Kidney capillary endothelial cell (primary cell): ENCODE data around the gene DARS2.
"Not testable (repeated sequence)": the region's sequence is repeated elsewhere in the genome, so short reads cannot be mapped to it uniquely, and the experiment has no call there.

ENCODE experiments used
- DNase-seq: peaks from one replicate; pipeline ENCODE4 v3.0.0-alpha.2; 2018; ENCODE audit warnings: low spot score

Gene DARS2

DNA sequence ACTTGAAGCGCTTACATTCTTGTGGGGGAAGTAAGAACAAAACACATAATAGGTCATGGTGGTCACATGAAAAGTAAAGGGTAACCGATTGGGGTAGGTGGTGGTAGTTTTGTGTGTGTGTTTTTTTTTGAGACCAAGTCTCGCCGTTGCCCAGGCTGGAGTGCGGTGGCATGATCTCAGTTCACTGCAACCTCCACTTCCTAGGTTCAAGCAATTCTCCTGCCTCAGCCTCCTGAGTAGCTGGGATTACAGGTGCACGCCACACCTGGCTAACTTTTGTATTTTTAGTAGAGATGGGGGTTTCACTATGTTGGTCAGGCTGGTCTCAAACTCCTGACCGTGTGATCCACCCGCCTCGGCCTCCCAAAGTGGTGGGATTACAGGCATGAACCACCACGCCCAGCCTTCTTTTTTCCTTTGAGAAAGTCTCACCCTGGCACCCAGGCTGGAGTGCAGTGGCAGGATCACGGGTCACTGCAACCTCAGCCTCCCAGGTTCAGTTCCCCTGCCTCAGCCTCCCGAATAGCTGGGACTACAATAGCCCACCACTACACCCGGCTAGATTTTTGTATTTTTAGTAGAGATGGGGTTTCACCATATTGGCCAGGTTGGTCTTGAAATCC is 37.8 kb downstream of the DARS2 start:
- DNase-seq, result not testable (repeated sequence)

DNA sequence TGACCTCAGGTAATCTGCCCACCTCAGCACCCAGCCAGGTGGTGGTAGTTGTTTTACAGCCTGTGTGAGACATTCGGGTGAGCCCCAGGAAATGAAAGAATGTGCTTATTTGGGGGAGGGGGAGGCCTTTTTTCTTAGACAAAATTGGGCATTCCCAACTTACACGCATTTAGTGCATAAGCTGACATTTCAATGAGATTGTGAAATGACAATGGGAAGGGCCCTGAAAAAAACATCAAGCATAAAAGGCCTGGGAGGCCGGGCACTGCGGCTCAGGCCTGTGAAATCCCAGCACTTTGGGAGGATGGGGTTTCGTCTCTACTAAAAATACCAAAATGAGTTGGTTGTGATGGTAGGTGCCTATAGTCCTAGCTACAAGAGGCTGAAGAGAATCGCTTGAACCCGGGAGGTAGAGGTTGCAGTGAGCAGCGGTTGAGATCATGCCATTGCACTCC is 38.3 kb downstream of the DARS2 start:
- DNase-seq, result no peak

DNA sequence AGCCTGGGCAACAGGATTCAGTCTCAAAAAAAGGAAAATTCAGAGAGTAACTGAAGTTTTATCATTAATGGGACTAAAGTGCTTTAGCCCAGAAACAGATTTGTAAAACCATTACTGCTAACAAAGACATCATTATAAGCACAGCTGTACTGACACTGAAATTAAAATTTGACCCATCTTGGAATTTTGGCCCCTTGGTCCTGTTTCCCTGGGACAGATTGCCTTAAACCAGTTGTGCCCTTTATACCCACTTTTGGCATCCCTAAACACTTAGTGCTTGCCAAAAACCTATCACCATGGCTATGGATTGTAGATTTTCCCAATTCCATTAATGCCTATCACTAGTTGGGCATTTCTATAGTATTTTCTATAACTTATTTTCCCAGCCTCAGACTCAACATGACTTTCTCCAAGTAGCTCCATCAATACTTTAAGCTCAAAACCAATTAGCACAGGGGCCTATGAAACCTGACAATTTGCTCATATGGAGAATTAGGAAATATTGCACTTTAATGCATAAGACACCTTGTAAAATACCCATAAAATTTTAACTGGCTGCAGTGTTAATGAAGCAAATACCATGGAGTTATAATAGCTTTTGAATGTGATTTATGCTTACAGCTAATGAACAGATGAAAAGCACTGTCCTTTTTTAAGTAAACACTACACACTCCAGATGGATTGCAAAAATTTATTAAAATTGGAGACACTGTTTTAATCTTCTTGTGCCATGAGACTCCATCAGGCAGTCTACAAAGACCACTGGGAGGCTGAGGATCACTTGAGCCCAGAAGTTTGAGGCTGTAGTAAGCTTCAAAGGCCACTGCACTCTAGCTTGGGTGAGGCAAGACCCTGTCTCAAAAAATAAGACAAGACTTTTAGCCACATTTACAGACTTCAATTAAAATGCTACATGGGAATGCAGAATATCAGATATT is 39.0 kb downstream of the DARS2 start:
- no peak for DNase-seq

DNA sequence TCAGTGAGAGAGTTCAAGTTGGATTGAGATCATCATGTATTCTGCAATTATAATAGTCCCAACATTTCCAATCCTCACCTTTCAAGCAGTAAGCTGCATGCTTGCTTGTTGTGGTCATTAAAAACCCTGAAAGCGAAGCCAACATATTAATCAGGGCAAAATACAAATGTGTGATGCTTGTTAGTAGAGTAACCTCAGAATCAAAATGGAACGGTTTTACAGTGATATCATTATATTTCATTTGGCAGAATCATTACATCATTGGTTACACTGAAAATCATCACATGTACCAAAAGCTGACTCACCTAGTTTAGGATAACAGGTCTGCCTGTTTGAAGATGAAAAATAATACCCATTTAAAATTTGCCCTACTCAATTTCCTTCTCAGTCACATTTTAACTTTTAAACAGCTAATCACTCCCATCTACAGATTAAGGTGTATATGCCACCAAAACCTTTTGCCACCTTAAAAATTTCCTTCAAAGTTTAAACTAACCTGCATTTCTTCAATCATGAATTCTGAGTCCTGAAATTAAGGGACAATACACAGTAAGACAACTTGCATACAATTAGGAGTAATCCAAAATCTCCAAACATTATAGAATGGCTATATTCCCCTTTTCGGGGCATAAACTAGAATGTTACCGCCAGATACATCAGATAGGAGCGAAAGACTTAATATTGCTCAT is 39.9 kb downstream of the DARS2 start:
- DNase-seq, result no peak

DNA sequence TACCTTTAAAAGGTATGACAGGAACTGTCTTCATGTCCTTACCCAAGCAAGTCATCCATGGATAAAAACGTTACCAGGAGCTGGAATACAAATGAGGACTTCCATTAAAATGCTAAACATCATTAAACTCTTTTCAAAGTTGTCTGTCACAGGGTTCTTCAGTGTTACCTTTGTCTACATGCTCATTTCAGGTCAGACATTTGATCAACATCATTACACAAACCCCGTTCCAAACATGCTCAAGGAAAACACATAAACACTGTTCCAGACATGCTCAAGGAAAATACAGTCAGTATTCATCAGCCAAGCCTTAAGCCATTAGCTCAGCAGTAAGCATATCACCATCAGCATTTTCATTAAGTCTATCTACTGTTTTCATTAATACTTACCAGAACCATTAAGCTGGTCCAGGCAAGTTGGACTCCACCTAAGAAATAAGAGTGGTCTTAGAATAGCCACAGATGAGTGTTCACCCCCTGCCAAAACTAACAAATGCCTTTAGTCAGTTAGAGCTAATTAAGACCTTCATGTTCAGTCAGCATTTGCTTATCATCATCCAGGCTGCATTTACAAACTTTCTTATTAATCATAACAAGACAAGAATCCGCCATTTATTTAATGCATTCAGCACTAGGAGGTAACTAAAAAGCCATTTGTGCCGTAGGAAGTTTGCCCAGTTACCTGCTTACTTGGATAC is 41.1 kb downstream of the DARS2 start:
- no peak for DNase-seq

DNA sequence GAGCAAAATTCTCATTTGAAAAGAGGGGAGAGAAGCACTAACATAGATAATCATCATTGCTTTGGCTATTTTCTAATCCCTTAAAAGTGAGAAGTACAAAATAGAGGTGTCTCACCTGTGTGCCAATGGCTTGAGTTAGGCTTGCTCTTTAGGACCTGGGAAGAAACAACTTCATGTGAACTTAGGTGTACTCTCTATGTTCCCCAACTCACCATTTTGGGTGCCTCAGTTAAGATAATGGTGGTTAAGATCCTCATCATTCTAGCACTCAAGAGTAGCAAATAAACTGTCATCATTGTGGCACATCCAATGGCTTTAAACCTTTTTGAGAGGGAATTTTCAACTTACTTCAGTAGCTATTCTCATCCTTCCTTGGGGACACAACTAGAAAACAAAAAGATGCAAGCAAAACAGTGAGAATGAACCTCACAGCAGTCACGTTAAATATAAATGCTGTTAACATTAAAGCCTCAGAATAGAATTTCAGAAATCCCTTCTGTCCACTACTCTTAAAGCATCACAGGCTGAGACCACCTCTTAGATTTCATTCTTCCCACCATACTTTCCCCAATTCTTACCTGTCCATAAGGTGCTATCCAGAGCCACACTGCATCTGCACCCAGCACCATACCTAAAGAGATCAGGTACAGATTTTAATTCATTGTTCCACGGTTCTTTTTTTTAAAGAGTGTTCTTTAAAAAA is 42.1 kb downstream of the DARS2 start:
- no peak for DNase-seq

DNA sequence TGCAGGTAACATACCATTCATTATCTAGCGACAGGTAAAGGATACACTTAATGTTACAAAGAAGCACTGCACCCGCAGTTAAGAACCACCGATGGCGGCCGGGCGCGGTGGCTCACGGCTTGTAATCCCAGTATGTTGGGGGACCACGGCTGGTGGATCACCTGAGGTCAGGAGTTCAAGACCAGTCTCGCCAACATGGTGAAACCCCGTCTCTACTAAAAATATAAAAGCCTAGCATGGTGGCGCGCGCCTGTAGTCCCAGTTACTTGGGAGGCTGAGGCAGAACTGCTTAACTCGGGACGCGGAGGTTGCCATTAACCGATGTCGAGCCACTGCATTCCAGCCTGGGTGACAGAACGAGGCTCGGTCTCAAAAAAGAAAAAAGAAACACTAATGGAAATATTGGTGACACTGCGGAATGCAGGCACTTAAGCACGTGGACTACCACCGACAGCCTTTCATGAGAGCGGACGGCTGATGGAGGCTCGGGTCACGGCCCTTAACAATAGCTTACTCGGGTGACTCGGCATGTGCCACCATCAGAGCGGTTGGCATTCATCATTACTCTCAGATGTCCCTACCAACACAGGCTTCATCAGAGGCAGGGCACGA is 42.8 kb downstream of the DARS2 start:
- no peak for DNase-seq

DNA sequence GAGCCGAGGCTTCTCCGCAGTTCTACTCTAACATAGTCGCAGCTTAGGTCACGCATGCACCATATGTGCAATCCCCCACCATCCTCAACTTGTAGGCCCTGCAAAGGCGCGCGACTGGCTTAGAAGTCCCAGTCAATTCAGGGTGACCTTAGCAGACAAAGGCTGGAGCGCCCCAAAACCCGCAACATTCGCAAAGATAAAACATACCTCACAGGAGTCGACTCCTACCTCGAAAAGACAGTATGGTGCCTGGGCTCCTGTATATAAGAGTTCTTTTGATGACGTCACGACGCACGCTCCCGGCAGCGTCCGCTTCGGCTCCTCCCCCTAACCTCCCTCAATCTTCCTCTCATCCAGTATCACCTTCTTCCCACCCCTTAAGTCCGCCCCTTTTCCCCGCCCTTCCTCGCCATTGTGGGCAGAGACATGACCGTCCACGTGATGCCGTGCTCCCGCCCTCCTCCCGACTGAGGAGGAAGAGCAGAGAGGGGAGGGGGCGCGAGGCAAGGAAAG is 43.3 kb downstream of the DARS2 start, which contains the start of gene GAS5:
GAS5 (minus strand) TSS at position 237 of the 513 bp plus-strand sequence.
- peak; percentile 100 for DNase-seq

DNA sequence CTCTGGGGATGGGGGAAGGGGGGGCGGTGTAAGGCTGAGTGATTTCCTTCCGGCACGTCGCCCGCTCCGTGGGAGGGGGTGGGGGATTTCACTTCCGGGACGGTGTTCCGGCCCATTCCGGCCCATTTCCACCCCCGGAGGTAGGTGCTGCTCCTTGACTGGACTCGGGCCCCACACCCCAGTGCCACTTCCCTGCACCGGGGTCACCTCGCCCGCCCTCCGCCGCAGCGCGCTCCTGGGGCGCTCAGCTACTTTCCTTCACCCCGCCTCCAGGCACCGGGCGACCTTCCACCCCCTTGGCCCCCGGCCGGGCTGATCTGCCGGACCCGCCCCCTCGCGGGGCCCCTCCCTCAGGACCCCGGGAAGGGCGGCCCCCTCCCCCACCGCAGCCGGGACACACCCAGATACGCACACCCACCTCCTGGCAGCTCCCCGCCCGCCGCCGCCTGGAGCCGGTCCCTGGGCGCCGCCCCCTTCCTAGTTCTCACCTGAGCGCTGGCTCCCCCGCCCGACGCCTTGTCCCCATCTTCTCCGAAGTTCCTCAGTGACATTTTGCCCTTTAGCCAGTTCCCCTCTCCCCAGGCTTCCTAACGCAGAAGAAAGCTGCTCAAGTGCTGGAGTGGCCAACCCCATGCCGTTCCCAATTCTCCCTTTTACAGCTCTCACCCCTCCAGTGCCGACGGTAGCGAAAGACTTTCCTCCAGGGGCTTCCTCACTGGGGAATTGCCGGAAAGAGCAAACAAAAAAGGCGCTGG is 44.0 kb downstream of the DARS2 start, which contains the start of gene ZBTB37:
ZBTB37 (plus strand) TSS at position 115 of the 755 bp plus-strand sequence. CDS start 1,846 bp downstream, outside the sequence.
- peak; percentile 47 for DNase-seq

DNA sequence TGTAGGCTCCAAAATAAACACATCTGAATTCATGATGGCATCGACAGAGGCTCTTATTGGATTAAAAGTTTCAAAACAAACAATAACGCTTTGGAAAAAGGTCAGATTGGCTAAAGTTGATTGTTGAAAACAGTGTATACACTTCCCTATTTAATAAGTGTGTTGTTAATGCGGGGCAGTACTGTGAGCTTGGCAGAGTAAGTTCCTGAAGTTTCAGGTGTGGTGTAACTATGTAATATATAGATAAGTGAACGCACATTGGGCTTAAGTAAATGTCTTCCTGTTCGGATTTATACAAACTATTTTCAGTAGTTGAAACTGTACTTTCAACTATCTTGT is 44.5 kb downstream of the DARS2 start:
- no peak for DNase-seq

DNA sequence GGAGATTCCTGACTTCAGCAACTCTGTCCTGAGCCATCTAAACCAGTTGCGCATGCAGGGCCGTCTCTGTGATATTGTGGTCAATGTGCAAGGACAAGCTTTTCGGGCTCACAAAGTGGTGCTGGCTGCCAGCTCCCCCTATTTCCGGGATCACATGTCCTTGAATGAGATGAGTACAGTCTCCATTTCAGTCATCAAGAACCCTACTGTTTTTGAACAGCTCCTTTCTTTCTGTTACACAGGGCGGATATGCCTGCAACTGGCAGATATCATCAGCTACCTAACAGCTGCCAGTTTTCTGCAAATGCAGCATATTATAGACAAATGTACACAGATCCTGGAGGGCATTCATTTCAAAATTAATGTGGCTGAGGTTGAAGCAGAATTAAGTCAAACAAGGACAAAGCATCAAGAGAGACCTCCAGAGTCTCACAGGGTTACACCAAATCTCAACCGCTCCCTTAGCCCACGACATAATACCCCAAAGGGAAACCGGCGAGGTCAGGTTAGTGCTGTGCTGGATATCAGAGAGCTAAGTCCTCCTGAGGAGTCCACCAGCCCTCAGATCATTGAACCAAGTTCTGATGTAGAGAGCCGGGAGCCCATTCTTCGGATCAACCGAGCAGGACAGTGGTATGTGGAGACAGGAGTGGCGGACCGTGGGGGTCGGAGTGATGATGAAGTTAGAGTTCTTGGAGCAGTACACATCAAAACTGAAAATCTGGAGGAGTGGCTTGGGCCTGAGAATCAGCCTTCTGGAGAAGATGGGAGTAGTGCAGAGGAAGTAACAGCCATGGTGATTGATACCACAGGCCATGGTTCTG is 46.0 kb downstream of the DARS2 start:
- DNase-seq, result no peak

DNA sequence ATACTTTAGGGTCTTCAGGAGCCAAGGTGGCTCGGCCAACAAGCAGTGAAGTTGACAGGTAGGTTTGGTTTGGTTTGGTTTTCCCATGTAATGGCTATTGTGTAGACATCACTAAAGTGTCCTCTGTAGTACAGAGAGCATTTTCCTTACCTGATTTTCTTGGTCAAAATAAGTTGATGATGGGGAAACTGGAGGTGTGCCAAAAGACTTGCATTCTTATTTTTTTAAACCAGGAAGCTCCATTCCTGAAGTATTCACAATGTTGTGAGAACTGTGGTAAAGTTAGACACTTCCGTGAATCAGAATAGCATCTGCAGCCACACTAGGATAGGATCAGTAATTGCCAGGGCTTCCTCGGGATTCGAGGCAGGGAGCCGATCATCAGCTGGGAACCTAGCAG is 46.6 kb downstream of the DARS2 start:
- no peak for DNase-seq

DNA sequence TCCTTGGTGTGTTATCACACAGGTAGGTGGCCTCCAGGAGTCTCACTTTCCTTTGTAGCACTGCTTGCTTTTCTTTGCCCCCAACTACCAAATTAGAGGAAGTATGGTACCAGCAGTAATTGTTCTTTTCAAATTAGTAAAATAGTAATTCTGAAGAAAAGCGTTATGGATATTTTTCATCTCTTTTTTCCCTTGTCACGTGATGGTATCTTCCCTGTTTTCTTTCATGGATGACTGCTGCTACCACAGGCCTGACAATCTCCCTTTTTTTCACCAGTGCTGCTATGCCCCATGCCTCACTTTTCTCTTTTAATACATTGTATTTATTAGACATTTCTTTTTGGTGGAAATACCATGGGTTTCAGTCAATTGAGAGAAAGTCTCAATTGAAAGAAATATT is 47.0 kb downstream of the DARS2 start:
- DNase-seq, result no peak

DNA sequence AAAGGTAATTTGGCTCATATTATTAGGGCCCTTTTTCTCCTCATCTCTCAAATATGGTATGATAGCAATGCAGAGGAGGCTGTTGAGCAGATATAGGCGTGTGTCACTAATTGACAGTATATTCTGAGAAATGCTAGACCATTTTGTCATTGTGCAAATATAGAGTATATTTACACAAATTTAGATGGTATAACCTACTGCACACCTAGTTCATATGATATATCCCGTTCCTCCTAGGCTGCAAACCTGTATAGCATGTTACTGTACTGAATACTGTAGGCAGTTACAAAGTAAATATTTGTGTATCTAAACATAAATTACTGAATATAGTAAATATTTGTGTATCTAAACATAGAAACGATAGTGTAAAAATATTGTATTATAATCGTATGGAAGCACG is 52.3 kb downstream of the DARS2 start:
- DNase-seq, result no peak

DNA sequence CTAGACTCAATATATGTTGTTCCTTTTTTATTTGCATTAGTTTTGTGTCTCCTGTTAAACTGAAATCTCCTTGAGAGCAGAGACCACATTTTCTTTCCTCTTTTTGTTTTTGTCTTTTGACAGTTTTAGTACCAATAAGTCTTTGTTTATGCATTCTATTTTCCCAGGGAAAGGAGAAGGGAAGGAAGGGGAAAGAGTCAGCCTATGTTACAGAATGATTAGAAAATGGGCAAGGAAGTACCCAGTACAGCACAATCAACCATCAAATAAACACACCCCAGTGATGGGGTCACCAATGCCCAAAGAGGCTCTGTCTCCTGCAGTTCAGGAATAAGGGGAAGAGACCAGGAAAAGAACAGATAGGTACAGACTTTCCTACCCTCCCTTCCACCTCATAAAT is 53.8 kb downstream of the DARS2 start:
- DNase-seq, result no peak

DNA sequence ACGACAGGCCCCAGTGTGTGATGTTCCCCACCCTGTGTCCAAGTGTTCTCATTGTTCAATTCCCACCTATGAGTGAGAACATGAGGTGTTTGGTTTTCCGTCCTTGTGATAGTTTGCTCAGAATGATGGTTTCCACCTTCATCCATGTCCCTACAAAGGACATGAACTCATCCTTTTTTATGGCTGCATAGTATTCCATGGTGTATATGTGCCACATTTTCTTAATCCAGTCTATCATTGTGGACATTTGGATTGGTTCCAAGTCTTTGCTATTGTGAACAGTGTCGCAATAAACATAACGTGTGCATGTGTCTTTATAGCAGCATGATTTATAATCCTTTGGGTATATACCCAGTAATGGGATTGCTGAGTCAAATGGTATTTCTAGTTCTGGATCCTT is 56.6 kb downstream of the DARS2 start:
- DNase-seq, result not testable (repeated sequence)

DNA sequence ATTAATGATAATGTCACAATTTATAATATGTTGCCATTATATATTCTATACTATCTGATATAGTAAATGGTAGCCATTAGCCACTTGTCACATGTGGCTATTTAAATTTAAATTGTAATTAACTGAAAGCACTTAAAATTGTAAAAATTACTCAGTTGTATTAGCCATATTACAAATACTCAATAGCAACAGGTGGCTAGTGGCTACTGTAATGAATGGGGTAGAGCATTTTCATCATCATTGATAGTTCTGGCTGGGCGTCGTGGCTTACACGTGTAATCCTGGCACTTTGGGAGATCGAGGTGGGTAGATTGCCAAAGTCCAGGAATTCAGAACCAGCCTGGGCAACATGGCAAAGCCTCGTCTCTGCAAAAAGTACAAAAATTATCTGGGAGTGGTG is 60.2 kb downstream of the DARS2 start:
- DNase-seq, result no peak

DNA sequence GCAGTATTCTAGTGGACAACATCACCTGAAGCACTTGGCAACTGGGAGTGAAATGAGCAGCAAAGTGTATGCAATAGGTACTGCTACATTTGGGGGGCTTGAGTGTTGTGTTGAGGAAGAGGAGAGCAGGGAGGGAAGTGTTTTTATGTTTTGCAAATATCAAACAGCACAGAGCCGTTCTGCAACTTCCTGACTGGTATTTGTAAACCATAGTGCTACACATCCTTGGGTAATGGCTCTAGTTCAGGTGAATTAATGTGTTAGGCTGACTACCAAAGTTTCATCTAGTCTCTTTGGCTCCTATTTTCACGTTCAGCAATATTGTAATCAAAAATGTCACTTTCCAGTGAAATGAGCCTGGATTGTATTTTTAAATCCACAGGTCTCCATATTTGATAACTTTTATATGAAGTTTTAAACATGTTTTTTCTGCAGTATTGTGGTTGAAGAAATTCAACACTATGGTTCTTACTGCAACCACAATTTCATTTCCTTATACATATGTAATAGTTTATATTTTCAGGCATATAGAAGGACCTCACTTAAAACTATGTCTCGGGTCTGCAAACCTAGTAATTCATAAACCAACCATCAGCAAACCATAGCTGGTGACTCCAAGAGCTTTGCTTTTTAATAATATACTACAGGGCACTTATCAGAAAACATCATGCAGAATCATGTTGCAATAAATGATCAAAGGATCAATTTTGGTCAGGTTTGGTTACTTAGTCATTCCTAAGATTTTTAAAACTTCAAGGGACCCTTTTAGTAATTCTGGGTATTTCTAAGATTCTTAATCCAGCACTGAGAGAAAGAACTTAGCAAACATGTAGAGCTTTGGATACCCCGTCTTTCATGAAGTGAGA is 62.5 kb downstream of the DARS2 start:
- no peak for DNase-seq
